Measurements from ENCODE around the gene SCGB1D4. TPM values are rescaled to one million over a fixed set of nuclear protein-coding genes. Genes with fewer than 3 reads are reported as not detected.

The SCGB1D4 gene, protein sequence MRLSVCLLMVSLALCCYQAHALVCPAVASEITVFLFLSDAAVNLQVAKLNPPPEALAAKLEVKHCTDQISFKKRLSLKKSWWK
- total RNA-seq (not detected in 2 replicates), polyA plus RNA-seq (not detected in 2 replicates), polyA minus RNA-seq (not detected in 2 replicates), Bru-seq, nascent RNA (not detected), BruChase-seq, experiment 1, labeled RNA remaining after a 6-hour chase (not detected), BruChase-seq, experiment 2, labeled RNA remaining after a 2-hour chase (not detected)
- polyA plus RNA-seq (2011; cell fraction: cytosol; rRNA removed): not detected in 2 replicates
- polyA plus RNA-seq (2011; cell fraction: nucleus; rRNA removed): not detected in 2 replicates
- polyA plus RNA-seq (2012): not detected in 2 replicates
- polyA minus RNA-seq (2011; cell fraction: cytosol; rRNA and poly(A)+ RNA removed): not detected
- polyA minus RNA-seq (2011; cell fraction: nucleus; rRNA and poly(A)+ RNA removed): not detected in 2 replicates
- long read RNA-seq: 0 reads

- Histone ChIP-seq H3K4me3 (replicated peaks in 1 of 3; ENCODE audit: insufficient read depth in 1 of 3, low read depth in 1 of 3, low read length in 3 of 3) (no peak within 1 kb of the TSS), H3K4me2 (ENCODE audit: insufficient read depth, low read length) (no peak within 1 kb of the TSS), H3K9me3 (replicated peaks; ENCODE audit: control insufficient read depth, insufficient read depth, low read length) (no peaks in the 10 kb centered on the region), H2AFZ (ENCODE audit: low read depth, low read length) (no peak within 1 kb of the TSS), H3K36me3 (ENCODE audit: control insufficient read depth in 2 of 2, extremely low read depth in 1 of 2, insufficient read depth in 2 of 2, low read length in 2 of 2) (no peaks in the 10 kb centered on the region), H4K20me1 (replicated peaks; ENCODE audit: control insufficient read depth, extremely low read depth, insufficient read depth, low read length) (no peaks in the 10 kb centered on the region), H3K27ac (ENCODE audit: insufficient read depth, low read depth, low read length) (no peak within 1 kb of the TSS), H3K79me2 (ENCODE audit: control insufficient read depth, insufficient read depth, low read length) (no peaks in the 10 kb centered on the region), H3K27me3 (ENCODE audit: control insufficient read depth in 2 of 2, insufficient read depth in 2 of 2, low read length in 2 of 2) (peaks cover 19 to 21% of the 10 kb centered on the region in 2 experiments), H3K9me1 (replicated peaks; ENCODE audit: control insufficient read depth, extremely low read depth, insufficient read depth, low read length) (no peaks in the 10 kb centered on the region), H3K4me1 (ENCODE audit: control insufficient read depth, extremely low read depth, insufficient read depth, low read length) (no peaks in the 10 kb centered on the region), H3K9ac (replicated peaks; ENCODE audit: extremely low read depth, insufficient read depth, low read length) (no peak within 1 kb of the TSS)
- DNase-seq (ENCODE audit: low read depth, low spot score): no peak
- intact Hi-C loops (cut with micrococcal nuclease): loop anchor here (5.0 kb wide), 1 partner anchor 367 kb away; no protein-coding TSS in a partner anchor
- dilution Hi-C loops (cut with MboI; ENCODE audit: extremely low pct_ligation_motif_present, low sequenced_read_pairs): no loop called here
- ChIA-PET POLR2A (no interaction called here), CTCF (interaction anchor here (1.1 to 1.4 kb wide), 3 partner anchors 13 to 191 kb away, joined by 3 read pairs; partner anchors contain the start of gene SCGB2A2)
- BruUV-seq (replicated peaks): no TSS peak
- no peak for TF ChIP-seq FOS (IDR thresholded peaks at IDR 0.05; ENCODE audit: borderline replicate concordance, insufficient read depth, low read length)
- TF ChIP-seq JUN (IDR thresholded peaks at IDR 0.05; ENCODE audit: borderline replicate concordance, insufficient read depth, insufficient read length, low read depth): no peak
- TF ChIP-seq EZH2 (IDR thresholded peaks at IDR 0.05; ENCODE audit: borderline replicate concordance, low read depth, low read length, severe bottlenecking): no peak
- TF ChIP-seq, protein P1, sequence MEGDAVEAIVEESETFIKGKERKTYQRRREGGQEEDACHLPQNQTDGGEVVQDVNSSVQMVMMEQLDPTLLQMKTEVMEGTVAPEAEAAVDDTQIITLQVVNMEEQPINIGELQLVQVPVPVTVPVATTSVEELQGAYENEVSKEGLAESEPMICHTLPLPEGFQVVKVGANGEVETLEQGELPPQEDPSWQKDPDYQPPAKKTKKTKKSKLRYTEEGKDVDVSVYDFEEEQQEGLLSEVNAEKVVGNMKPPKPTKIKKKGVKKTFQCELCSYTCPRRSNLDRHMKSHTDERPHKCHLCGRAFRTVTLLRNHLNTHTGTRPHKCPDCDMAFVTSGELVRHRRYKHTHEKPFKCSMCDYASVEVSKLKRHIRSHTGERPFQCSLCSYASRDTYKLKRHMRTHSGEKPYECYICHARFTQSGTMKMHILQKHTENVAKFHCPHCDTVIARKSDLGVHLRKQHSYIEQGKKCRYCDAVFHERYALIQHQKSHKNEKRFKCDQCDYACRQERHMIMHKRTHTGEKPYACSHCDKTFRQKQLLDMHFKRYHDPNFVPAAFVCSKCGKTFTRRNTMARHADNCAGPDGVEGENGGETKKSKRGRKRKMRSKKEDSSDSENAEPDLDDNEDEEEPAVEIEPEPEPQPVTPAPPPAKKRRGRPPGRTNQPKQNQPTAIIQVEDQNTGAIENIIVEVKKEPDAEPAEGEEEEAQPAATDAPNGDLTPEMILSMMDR (IDR thresholded peaks at IDR 0.05; ENCODE audit: extremely low read depth in 1 of 2, insufficient read depth in 1 of 2, low read depth in 1 of 2, low read length in 2 of 2): no peak
- TF ChIP-seq MYC (IDR thresholded peaks at IDR 0.05; ENCODE audit: low read depth, low read length): no peak
- no peak for TF ChIP-seq MAX (IDR thresholded peaks at IDR 0.05; ENCODE audit: insufficient read depth, insufficient read length)
- no peak for TF ChIP-seq GATA2 (IDR thresholded peaks at IDR 0.05; ENCODE audit: insufficient read depth, insufficient read length, low read depth, low read length)
- TF ChIP-seq POLR2A (IDR thresholded peaks at IDR 0.05; ENCODE audit: low read depth, low read length): no peak
- TF ChIP-seq POLR2AphosphoS5 (IDR thresholded peaks at IDR 0.05; ENCODE audit: insufficient read depth, low read depth, low read length): no peak
- FAIRE-seq: no peak
Observed at GRCh38 chr11:62298975-62299374, at the start of gene SCGB1D4. SCGB1D4 (minus strand) TSS chr11:62299075; CDS start chr11:62299010, 65 bp downstream.

Data from endothelial cell of umbilical vein (primary cell).